ENCODE results near the gene WDR89. TPM values are rescaled to one million over a fixed set of nuclear protein-coding genes. Genes with fewer than 3 reads are reported as not detected.

The WDR89 gene
- total RNA-seq, 1 donor from 2014 or later: 11.7 TPM

DNA sequence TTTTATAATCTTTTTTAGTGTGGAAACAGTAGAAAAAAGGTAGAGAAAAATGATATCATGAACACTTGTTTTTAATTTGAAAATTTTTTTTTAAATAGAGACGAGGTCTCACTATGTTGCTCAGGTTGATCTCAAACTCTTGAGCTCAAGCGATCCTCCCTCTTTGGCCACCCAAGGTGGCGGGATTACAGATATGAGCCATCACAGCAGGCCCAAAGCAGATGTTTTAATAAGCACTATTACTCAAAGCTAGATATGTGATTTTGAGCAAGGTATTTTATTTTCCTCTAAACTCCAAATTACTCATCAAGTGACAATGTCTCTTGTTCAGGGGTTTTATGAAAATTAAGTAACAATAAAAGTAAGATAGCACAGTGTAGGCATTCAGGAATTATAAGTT is 10.7 kb upstream of the WDR89 start:
- H3K4me1 Mint-ChIP-seq (ENCODE audit: low read depth): peaks cover 21% of the 10 kb centered on the region
- H3K36me3 Mint-ChIP-seq (ENCODE audit: low read depth): no peaks in the 10 kb centered on the region
- H3K27me3 Mint-ChIP-seq (ENCODE audit: low read depth): no peaks in the 10 kb centered on the region
- no peak overlapping the region for H3K27ac Mint-ChIP-seq (ENCODE audit: unreplicated experiment)
- TF ChIP-seq, protein P1, sequence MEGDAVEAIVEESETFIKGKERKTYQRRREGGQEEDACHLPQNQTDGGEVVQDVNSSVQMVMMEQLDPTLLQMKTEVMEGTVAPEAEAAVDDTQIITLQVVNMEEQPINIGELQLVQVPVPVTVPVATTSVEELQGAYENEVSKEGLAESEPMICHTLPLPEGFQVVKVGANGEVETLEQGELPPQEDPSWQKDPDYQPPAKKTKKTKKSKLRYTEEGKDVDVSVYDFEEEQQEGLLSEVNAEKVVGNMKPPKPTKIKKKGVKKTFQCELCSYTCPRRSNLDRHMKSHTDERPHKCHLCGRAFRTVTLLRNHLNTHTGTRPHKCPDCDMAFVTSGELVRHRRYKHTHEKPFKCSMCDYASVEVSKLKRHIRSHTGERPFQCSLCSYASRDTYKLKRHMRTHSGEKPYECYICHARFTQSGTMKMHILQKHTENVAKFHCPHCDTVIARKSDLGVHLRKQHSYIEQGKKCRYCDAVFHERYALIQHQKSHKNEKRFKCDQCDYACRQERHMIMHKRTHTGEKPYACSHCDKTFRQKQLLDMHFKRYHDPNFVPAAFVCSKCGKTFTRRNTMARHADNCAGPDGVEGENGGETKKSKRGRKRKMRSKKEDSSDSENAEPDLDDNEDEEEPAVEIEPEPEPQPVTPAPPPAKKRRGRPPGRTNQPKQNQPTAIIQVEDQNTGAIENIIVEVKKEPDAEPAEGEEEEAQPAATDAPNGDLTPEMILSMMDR (IDR thresholded peaks at IDR 0.05): no peak
- DNase-seq (ENCODE audit: low spot score): no peak
- H3K9me3 Mint-ChIP-seq (ENCODE audit: low read depth): no peaks in the 10 kb centered on the region
- no peak overlapping the region for H3K4me3 Mint-ChIP-seq (ENCODE audit: unreplicated experiment)

DNA sequence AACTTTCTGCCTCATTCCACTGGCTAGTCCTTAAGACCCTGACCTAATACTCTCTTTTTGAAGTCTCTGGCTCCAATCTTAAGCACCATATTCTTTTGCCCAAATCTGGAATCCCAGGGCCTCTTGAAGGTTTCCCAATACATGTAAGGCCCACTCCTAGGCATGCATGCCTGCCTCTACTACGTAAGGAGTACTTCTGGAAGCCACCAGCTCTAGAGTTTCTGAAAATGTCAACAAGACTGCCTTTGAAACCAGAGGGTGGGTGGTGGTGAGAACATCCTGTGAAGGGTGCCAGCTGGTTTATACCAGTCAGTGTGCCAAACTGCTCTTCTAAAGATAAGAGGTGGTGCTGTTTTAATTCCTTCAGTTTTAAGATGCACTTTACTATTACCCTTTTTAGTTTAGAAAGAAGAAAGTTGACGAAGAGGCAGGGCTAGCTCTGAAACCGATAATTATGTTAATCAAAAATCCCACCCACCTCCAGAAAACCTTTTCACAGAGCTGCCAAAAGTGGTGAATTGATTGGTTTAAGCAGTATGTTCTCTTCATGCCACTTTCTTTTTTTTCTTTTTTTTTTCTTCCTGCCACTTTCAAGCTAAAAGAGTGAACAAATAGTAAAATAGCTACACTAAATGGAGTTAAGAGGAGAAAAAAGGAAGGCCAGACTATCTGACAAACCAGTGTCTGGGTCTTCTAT is 8.7 kb upstream of the WDR89 start:
- H3K27ac Mint-ChIP-seq (ENCODE audit: unreplicated experiment): peak overlapping the region; percentile 70
- no peak for DNase-seq (ENCODE audit: low spot score)
- H3K4me1 Mint-ChIP-seq (ENCODE audit: low read depth): peaks cover 22% of the 10 kb centered on the region
- TF ChIP-seq, protein P1 (IDR thresholded peaks at IDR 0.05): no peak
- no peaks in the 10 kb centered on the region for H3K36me3 Mint-ChIP-seq (ENCODE audit: low read depth)
- H3K4me3 Mint-ChIP-seq (ENCODE audit: unreplicated experiment): no peak overlapping the region
- H3K9me3 Mint-ChIP-seq (ENCODE audit: low read depth): no peaks in the 10 kb centered on the region
- H3K27me3 Mint-ChIP-seq (ENCODE audit: low read depth): no peaks in the 10 kb centered on the region

DNA sequence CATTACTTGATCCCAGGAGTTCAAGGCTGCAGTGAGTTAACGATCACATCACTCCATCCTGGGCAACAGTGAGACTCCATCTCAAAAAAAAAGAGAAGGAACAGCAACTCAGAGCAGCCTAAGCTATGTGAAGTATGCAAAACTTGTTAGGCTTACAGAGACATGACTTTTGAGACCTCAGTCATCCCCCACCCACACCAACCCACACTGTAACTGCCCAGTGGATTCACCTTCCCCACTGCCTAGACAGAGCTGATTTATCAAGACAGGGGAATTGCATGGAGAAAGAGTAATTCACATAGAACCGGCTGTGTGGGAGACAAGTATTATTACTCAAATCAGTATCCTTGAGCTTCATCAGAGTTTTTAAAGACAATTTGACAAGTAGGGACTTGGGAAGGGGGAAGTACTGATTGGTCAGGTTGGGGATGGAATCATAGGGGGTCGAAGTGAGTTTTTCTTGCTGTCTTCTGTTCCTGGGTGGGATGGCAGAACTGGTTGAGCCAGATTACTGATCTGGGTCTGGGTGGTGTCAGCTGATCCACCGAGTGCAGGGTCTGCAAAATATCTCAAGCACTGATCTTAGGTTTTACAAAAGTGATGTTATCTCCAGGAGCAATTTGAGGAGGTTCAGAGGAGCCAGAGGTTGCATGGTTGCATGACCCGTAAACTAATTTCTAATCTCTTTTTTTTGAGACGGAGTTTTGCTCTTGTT is 6.2 kb upstream of the WDR89 start:
- Mint-ChIP-seq H3K27me3 (ENCODE audit: low read depth) (no peaks in the 10 kb centered on the region), H3K4me3 (ENCODE audit: unreplicated experiment) (no peak overlapping the region), H3K36me3 (ENCODE audit: low read depth) (no peaks in the 10 kb centered on the region), H3K4me1 (ENCODE audit: low read depth) (peaks cover 21% of the 10 kb centered on the region), H3K27ac (ENCODE audit: unreplicated experiment) (peak overlapping the region; percentile 60), H3K9me3 (ENCODE audit: low read depth) (no peaks in the 10 kb centered on the region)
- DNase-seq (ENCODE audit: low spot score): no peak
- TF ChIP-seq, protein P1 (IDR thresholded peaks at IDR 0.05): no peak

DNA sequence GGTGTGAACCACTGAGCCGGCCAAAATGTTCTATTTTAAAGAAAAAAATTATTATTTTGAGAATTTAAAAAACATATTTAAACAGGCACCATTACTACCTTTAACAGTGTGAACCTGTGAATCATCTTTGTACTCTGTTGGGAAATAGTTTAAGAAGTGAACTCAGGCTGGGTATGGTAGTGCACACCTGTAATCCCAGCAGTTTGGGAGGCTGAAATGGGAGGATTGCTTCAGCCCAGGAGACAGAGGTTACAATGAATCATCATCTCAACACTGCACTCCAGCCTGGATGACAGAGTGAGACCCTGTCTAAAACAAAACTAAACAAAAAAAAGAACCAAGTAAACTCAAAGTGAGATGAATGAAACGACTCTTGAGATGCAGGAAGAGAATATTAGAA is 3.1 kb upstream of the WDR89 start:
- no peaks in the 10 kb centered on the region for H3K9me3 Mint-ChIP-seq (ENCODE audit: low read depth)
- TF ChIP-seq, protein P1 (IDR thresholded peaks at IDR 0.05): no peak
- no peaks in the 10 kb centered on the region for H3K27me3 Mint-ChIP-seq (ENCODE audit: low read depth)
- H3K4me1 Mint-ChIP-seq (ENCODE audit: low read depth): peaks cover 16% of the 10 kb centered on the region
- no peaks in the 10 kb centered on the region for H3K36me3 Mint-ChIP-seq (ENCODE audit: low read depth)
- H3K27ac Mint-ChIP-seq (ENCODE audit: unreplicated experiment): no peak overlapping the region
- no peak overlapping the region for H3K4me3 Mint-ChIP-seq (ENCODE audit: unreplicated experiment)
- DNase-seq (ENCODE audit: low spot score): no peak

DNA sequence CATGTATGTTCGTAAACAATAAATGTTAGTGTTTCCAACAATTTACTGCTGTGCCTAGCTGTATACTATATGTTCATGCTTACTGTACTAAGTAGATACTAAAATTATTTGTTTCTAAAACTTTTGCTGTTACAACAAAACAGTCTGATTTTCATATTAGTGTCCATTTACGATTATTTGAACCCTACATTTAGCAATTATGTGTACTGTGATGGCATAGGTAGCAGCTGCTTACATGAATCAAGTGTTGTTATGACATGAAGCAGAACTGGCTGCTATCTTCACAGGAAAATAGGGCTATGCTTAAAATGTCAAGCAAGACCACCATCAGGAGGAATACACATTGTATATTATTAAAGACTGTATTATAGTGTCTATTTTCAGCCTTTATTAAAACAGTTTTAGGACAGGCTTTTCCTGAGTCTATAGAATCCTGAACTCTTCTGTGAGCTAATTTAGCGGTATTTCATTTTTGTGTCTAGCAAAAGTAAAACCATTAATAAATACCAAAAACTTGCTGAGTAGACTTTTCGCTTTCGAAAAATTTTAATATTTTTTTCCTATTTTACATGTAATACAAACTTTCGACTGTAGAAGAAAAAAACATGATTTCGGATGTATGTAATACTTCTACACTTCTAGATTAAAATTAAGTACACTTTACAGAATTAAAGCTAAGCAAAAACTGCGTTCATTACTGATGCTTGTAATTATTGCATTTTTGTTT is 1.1 kb upstream of the WDR89 start:
- Mint-ChIP-seq H3K4me3 (ENCODE audit: unreplicated experiment) (peak overlapping the region; percentile 97), H3K27me3 (ENCODE audit: low read depth) (no peaks in the 10 kb centered on the region), H3K9me3 (ENCODE audit: low read depth) (no peaks in the 10 kb centered on the region), H3K27ac (ENCODE audit: unreplicated experiment) (peak overlapping the region; percentile 96), H3K4me1 (ENCODE audit: low read depth) (peaks cover 19% of the 10 kb centered on the region), H3K36me3 (ENCODE audit: low read depth) (no peaks in the 10 kb centered on the region)
- TF ChIP-seq, protein P1 (IDR thresholded peaks at IDR 0.05): no peak
- no peak for DNase-seq (ENCODE audit: low spot score)
